ENCODE measurements around the gene STAT3.

DNA sequence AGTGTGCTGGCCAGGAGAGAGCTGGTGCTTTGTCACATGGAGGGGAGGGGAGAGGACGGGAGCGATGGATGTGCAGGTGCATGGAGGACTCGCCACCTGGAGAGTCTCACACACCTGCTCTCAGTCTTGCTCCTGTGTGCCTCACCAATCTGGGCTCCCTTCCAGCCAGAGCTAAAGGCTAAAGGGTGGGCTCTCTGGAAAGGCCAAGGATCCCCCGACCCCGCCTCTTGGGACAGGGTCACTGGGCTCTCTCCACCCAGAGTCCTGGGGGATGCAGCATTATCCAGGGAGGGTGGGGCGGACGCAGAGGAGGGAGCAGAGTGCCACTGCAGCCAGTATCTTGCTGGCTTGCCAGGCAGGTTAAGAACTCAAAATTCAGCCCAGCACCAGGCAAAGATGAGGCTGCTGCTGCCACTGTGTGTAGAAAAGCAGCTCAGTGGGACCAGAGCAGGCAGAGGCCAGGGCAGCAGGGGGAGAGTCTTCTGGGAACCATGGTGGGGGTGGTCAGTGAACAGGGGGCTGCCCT is 106.6 kb downstream of the STAT3 start:
- TF ChIP-seq, protein P1, sequence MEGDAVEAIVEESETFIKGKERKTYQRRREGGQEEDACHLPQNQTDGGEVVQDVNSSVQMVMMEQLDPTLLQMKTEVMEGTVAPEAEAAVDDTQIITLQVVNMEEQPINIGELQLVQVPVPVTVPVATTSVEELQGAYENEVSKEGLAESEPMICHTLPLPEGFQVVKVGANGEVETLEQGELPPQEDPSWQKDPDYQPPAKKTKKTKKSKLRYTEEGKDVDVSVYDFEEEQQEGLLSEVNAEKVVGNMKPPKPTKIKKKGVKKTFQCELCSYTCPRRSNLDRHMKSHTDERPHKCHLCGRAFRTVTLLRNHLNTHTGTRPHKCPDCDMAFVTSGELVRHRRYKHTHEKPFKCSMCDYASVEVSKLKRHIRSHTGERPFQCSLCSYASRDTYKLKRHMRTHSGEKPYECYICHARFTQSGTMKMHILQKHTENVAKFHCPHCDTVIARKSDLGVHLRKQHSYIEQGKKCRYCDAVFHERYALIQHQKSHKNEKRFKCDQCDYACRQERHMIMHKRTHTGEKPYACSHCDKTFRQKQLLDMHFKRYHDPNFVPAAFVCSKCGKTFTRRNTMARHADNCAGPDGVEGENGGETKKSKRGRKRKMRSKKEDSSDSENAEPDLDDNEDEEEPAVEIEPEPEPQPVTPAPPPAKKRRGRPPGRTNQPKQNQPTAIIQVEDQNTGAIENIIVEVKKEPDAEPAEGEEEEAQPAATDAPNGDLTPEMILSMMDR (IDR thresholded peaks at IDR 0.05): no peak
- no peak for TF ChIP-seq POLR2A (IDR thresholded peaks at IDR 0.05)
